Hematopoietic multipotent progenitor cell treated with erythropoietin and hydrocortisone succinate and interleukin-3 and kit ligand, for 4 days (in vitro differentiated cells): Measurements from ENCODE around the gene FAM120B.
A peak's percentile ranks its signal among the peaks of the same experiment; 100 is the strongest.

Experiments
- DNase-seq: peaks from one replicate; pipeline ENCODE4 v3.0.0-alpha.2; 2015

FAM120B gene

DNA sequence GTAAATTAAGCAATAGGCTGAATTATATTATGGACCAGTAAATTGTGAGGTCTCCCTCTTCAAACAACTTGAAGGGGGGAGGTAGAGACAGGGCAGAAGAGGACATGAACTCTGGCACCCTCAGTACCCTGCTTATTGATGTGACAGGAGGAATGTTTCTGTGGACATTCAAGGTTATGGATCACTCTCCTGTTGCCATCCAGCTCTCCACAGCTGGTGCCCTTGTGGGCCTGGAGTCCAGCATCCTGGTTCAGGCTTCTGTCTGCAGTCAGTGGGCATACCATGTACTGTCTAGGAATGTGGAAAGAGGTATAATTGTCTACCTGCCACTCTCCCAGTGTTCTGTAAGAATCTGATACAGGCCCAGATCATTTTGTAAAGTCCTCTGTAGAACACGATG, 55.6 kb downstream of the FAM120B start:
- DNase-seq, result no peak

GRCh38 chr6:170363255-170363654, 56.7 kb downstream of the FAM120B start:
- DNase-seq, result no peak

DNA sequence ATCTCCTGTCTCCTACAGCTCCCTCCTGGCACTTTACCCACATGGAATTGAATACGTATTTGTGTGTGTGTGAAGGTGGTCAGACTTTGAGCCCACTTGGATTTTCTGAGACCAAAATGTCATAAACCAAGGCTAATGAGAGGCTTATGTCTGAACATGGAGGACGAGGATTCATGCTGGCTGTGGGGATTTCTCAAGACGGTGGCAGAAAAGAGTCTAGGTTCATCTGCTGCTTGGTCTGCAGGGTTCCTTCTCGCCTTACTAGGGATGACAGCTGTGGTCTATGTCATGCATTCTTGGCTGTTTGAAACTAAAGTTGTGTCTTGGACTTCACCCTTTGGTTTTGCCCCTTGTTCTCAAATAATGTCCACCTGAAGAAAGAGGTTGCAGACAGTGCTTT, 58.6 kb downstream of the FAM120B start:
- no peak for DNase-seq

GRCh38 chr6:170365593-170365992, 59.0 kb downstream of the FAM120B start:
- DNase-seq, result no peak

DNA sequence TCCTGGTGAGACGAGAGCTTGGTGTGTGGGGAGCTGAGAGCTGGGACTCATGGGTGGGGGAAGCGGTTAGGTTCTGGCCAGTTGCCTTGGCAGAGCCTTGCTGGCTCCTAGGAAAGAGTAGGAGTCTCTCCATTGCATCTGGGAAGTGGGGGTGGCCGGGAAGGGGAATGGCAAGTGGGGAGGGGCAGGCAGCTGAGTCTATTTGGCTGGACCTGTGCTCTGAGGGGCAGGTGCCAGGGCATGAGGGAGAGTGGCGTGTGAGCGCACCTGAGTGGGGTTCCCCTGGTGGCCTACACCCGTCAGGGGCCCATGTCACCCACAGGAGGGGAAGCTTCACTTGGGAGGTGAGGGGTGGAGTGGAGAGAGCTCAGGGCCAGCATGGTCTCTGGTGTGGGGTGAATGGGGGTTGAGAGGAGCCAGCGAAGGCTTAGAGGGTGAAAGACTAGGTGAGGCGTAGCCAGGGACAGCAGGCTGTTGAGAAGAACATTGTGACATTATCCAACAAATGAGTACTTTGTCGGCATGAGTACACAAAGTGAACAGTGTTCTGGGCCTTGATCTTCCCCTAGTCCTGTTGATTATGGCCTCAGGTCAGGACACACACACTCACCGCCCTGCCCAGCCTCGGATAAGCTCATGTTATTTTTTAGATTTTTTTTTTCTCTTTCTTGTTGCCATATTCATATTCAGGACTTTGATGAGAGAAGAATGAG, 59.8 kb downstream of the FAM120B start:
- no peak for DNase-seq

DNA sequence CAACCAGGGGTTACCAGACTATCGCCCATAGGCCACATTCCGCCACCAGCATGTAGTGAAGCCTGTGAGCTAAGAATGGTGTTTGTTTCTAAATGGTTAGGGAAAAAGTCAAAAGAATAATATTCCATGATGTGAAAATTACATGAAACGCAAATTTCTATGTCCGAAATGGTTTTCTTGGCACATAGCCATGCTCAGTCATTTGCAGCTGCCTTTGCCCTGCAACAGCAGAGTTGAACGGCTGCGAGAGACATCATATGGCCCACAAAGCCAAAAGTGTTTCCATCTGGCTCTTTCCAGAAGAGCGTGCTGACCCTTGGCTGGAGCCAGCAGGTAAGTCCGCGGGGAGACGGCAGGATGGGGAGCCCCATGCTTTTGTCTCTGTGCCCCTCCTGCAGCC, 60.7 kb downstream of the FAM120B start:
- no peak for DNase-seq

DNA sequence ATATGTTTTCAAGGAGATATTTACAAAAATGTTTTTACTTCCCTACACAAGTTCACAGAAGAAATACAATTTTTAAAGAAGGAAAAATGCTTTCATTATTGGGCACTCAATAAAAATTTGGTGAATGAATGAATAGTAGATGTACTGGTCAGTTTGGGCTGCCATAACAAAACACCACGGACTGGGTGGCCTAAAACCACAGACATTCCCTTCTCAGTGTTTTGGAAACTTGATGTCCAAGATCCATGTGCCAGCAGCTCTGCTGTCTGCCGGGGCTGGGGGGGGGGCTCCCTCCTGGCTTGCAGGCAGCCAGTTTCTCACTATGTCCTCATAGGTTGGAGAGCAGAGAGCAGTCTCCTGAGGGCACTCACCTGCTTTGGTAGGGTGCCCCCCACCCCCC, 62.0 kb downstream of the FAM120B start:
- no peak for DNase-seq

DNA sequence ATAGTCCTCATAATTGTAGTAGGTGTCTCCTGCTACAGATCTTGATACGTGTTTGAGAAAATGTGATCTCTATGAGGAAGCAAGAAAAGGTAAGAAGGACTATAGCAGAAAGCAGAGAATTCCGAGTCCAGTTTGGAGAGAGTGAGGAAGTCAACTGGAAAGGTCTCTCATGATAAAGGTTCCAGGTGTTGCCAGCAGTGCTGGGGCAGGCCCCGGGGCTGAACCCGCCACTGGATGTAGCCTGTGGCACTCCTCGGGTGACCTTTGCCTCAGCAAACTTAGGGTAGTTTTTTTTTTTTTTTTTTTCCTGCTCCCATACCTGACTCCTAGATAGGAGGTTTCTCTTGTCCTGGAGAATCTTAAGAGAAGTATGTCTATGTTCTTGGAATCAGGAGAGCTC, 62.8 kb downstream of the FAM120B start:
- no peak for DNase-seq

- peak; percentile 11 for DNase-seq
Measured at GRCh38 chr6:170370416-170370815, 63.9 kb downstream of the FAM120B start.

DNA sequence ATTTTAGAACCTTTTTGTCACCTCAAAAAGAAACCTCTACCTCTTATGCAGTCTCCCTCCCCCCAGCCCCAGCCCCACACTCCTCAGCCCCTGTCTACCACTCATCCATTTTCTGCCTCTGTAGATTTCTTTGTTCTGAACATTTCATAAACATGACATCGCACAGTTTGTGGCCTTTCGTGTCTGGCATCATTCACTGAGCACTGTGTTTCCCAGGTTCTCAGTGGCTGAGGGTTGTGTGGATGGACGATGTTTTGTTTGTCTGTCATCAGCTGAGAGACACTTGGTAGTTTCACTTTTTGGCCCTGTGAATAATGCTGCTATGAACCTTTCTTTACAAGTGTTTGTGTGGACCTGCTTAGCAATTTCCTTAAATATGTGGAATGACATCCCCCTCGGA, 64.5 kb downstream of the FAM120B start:
- DNase-seq, result no peak

GRCh38 chr6:170371588-170371987, 65.0 kb downstream of the FAM120B start:
- no peak for DNase-seq

- DNase-seq, result no peak
Measured at GRCh38 chr6:170372380-170373325, 66.1 kb downstream of the FAM120B start.

GRCh38 chr6:170374571-170375444, 68.2 kb downstream of the FAM120B start:
- DNase-seq, result peak; percentile 17

DNA sequence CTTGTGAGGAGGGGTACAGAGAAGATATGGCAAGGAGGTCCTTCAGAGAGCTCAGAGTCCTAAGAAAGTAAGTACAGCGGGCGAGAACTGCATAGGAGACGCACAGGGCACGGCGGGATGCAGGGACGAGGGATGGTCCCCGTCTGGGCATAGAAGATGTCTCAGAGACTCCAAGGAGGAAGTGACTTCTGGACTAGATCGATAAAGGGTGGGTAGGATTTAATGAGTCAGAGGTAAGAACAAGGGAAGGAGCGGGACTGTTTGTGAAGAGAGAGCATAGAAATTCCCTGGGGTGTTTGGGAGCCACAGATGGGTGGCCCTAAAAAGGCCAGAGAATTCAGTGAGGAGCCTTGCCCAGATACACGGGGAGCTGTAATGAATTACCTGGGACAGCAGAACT, 69.1 kb downstream of the FAM120B start:
- no peak for DNase-seq

GRCh38 chr6:170376386-170377043, 70.0 kb downstream of the FAM120B start:
- no peak for DNase-seq

- DNase-seq, result no peak
Measured at GRCh38 chr6:170378502-170378901, 71.9 kb downstream of the FAM120B start.

DNA sequence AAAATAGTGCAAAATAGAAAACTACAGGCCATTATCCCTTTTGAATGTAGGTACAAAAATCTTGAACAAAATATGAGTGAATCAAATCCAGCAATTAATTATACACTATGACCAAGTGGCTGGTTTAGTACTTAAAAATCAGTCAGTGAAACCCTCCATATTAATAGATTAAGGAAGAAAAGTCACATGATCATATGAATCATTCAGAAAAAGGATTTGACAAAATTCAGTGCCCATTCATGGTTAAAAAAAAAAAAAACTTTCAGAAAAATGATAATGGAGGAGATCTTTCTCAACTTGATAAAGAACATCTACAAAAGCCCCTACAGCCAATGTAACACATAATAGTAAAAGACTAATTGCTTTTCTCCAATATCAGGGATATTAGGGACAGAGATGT, 75.0 kb downstream of the FAM120B start:
- no peak for DNase-seq

DNA sequence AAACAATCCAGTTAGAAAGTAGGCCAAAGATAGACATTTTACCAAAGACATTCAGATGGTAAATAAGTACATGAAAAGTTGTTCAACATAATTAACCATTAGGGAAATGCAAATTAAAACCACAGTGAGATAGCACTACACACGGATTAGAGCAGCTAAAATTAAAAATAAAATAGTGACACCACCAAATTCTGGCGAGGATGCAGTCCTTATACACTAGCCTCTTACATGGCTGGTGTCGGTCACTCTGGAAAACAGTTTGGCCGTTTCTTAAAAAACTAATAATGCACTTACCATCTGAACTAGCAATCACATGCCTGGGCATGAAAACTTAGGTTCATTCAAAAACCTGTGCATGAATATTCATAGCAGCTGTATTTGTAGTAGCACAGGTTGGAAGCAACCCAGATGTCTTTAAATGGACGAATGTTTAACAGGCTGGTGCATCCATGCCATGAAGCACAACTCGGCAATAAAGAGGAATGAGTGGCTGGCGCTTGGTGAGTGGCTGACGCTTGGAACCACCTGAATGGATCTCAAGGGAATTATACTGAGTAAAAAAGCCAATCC, 77.0 kb downstream of the FAM120B start:
- DNase-seq, result no peak

GRCh38 chr6:170385506-170385905, 78.9 kb downstream of the FAM120B start:
- no peak for DNase-seq

DNA sequence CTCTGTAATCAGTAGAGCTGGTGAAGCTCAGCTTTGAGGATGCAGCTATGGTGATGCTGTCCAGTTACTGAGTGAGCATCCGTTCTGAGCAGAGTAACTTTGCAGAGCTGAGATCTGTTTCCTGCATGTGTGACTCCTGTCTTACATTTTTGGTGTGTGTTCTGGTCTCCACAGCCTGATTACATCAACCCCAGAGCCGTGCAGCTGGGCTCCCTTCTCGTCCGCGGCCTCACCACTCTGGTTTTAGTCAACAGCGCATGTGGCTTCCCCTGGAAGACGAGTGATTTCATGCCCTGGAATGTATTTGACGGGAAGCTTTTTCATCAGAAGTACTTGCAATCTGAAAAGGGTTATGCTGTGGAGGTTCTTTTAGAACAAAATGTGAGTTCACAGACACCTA, 81.6 kb downstream of the FAM120B start:
- DNase-seq, result no peak

GRCh38 chr6:170393033-170393432, 86.5 kb downstream of the FAM120B start:
- DNase-seq, result no peak

GRCh38 chr6:170393807-170394399, 87.3 kb downstream of the FAM120B start:
- no peak for DNase-seq
